Activated CD8-positive, alpha-beta memory T cell treated with anti-CD3 and anti-CD28 coated beads for 4 hours (primary cell): ENCODE results near the gene IL6.
"Not testable (repeated sequence)": the region's sequence is repeated elsewhere in the genome, so short reads cannot be mapped to it uniquely, and the experiment has no call there.

Experiments used
- DNase-seq, 2 donors: peaks; one replicate each; pipeline ENCODE4 v3.0.0-alpha.2; 2020; ENCODE audit warnings: low read depth in 2 of 2

Gene IL6

DNA sequence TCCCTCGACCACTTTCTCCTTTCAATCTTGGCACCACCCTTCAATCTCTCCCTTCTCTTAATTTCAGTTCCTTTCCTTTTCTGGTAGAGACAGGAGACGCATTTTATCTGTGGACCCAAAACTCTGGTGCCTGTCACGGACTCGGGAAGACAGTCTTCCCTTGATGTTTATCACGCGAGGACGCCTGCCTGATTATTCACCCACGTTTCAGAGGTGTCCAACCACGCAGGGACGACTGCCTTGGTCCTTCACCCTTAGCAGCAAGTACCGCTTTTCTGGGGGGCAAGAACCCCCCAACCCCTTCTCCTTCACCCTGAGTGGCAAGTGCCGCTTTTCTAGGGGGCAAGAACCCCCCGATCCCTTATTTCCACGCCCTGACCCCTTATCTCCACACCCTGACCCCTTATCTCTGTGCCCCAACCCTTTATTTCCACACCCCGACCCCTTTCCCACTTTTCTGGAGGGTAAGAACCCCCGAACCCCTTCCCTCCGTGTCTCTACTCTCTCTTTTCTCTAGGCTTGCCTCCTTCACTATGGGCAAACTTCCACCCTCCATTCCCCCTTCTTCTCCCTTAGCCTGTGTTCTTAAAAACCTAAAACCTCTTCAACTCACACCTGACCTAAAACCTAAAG lies 22.9 kb upstream of the IL6 start:
- not testable (repeated sequence) for DNase-seq

DNA sequence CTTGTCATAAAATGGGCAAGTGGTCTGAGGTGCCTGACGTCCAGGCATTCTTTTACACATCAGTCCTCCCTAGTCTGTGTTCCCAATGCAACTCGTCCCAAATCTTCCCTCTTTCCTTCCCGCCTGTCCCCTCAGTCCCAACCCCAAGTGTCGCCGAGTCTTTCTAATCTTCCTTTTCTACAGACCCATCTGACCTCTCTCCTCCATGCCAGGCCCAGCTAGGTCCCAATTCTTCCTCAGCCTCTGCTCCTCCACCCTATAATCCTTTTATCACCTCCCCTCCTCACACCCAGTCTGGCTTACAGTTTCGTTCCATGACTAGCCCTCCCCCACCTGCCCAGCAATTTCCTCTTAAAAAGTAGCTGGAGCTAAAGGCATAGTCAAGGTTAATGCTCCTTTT lies 22.3 kb upstream of the IL6 start:
- DNase-seq = not testable (repeated sequence)

GRCh38 chr7:22705874-22706273 lies 21.1 kb upstream of the IL6 start:
- DNase-seq = not testable (repeated sequence)

DNA sequence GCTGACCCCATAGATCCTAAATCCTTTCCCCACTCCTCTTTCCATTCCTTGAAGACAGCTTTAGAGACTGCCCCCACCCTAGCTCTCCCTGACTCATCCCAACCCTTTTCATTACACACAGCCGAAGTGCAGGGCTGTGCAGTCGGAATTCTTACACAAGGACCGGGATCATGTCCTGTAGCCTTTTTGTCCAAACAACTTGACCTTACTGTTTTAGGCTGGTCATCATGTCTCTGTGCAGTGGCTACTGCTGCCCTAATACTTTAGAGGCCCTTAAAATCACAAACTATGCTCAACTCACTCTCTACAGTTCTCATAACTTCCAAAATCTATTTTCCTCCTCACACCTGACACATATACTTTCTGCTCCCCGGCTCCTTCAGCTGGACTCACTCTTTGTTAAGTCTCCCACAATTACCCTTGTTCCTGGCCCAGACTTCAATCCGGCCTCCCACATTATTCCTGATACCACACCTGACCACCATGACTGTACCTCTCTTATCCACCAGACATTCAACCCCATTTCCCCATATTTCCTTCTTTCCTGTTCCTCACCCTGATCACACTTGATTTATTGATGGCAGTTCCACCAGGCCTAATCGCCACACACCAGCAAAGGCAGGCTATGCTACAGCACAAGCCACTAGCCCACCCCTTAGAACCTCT lies 19.8 kb upstream of the IL6 start:
- not testable (repeated sequence) for DNase-seq

DNA sequence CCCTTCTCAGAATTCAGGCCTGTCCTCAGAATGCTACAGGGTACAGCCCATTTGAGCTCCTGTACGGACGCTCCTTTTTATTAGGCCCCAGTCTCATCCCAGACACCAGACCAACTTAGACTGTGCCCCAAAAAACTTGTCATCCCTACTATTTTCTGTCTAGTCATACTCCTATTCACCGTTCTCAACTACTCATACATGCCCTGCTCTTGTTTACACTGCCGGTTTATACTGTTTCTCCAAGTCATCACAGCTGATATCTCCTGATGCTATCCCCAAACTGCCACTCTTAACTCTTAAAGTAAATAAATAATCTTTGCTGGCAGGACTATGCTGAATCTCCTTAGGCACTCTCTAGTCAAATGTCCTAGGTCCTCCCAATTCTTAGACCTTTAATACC lies 18.8 kb upstream of the IL6 start:
- not testable (repeated sequence) for DNase-seq

DNA sequence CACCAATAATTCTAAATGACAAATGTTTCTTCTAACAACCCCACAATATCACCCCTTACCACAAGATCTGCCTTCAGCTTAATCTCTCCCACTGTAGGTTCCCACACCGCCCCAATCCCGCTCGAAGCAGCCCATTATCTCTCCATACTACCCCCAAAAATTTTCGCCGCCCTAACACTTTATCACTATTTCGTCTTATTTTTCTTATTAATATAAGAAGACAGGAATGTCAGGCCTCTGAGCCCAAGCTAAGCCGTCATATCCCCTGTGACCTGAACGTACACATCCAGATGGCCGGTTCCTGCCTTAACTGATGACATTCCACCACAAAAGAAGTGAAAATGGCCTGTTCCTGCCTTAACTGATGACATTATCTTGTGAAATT lies 18.3 kb upstream of the IL6 start:
- not testable (repeated sequence) for DNase-seq

- DNase-seq = not testable (repeated sequence)
Measured at GRCh38 chr7:22709062-22709829, 17.8 kb upstream of the IL6 start.

GRCh38 chr7:22709857-22710256 lies 17.1 kb upstream of the IL6 start:
- DNase-seq = no peak

DNA sequence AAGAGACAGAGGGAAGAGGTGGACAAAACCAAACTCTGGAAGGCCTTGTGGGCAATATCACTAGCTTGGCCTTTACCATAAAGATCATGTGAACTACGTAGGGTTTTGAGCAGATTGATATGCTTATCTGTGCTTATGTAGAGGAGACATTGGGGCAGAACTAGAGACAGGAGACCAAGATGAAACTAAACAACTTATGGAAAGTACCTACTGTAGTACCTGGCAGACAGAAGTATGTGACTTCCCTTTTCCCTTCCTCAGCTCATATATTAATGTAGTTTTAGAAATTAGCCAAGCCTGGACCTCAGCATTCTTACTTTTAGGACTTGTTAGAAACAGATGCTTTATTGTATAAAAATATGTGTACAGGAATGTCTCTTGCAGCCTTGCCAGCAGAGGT lies 14.0 kb upstream of the IL6 start:
- no peak for DNase-seq

GRCh38 chr7:22713463-22713862 lies 13.5 kb upstream of the IL6 start:
- DNase-seq = no peak

GRCh38 chr7:22715969-22716368 lies 11.0 kb upstream of the IL6 start:
- no peak for DNase-seq

DNA sequence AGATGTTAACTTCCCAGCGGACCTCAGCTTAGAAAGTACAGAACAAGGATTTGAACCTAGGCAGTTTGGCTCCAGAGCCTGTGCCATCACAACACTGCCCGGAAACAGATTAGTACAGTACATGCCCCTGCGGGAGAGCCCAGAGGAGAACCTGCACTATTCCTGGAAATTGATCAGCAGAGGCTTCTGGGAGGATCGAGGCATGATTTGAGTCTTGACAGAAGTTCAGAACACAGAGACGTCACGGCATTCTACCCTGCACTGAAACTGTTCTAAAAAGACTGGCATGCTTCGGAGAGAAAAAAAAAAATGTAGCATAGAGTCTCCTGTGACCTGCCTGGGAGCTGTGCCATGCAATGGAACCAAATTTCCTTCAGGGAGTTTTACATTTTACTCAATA lies 9.2 kb upstream of the IL6 start:
- no peak for DNase-seq

GRCh38 chr7:22718200-22718711 lies 8.7 kb upstream of the IL6 start:
- no peak for DNase-seq

- DNase-seq = no peak
Measured at GRCh38 chr7:22718911-22719420, 8.0 kb upstream of the IL6 start.

DNA sequence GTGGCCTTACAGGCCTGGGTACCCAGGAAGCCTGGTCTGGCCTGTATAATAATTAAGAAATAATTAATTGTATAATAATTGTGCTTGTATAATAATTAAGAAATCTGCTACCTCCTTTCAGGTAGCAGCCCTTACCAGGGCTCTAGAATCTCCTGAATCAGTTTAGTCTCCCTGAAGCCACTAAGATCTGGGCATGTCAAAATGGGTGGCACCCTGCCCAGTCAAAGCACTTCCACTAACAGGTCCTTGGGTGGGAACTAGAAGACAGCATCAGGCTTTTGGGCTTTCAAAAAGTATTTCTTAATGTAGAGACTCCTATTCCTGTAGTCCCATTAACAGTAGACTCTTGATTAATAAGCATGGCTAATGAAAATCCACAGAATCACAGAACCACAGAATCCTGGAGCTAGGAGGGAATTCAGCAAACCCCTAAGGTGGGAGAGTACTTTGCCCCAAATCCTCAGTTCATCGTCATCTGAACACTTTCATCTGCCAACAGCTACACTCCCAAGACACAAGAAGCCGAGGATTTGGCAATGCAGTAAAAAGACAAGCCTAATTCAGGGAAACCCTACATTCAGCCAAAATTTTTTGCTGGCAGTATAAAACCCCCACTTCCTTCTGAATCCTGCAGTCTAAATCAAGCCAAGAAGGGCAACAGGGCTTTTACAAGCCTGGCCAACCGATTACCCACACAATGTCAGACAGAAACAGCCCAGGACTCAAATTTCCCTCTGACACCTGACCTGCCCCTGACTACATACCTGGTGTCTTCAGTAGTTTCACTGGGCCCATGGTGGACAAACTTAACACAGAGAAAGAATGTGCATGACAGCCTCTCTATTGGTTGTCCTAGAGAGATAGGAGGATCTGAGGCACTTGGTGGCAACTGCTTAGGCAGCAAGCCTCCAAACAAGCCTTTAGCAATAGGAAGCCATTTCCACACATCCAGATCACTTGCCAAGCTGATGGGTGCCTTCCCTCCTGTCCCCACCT lies 5.9 kb upstream of the IL6 start:
- no peak for DNase-seq

- no peak for DNase-seq
Measured at GRCh38 chr7:22722536-22723180, 4.3 kb upstream of the IL6 start.

GRCh38 chr7:22723181-22723601 lies 3.8 kb upstream of the IL6 start:
- DNase-seq = no peak

DNA sequence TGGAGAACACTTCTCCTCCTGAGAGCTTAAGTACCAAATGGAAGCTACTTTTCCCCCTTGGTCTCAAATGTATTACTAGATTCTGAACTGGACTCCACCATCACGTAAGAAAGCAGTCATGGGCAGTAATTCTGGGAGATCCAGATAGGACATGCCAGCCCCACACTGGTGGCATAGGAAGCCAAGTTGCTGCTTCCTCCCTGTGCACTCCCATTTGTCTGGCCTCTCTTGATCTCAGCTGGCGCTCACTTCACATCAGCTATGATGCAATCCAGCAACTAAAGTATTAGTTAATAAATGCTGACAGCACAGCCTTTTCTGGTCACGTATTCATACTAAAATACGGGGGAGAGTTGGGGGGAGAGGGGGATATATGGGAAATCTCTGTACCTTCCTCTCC lies 3.4 kb upstream of the IL6 start:
- no peak for DNase-seq

GRCh38 chr7:22724861-22725260 lies 2.1 kb upstream of the IL6 start:
- no peak for DNase-seq

GRCh38 chr7:22725585-22725984 lies 1.4 kb upstream of the IL6 start:
- DNase-seq = no peak
